Adrenal gland (tissue), 12 donors: Measurements from ENCODE around the gene MAN1B1. TPM values are rescaled to one million over a fixed set of nuclear protein-coding genes. Genes with fewer than 3 reads are reported as not detected.
A peak's percentile ranks its signal among the peaks of the same experiment; 100 is the strongest.

Source experiments
- DNase-seq, 7 donors: peaks; one replicate each; pipeline ENCODE4 v3.0.0-alpha.2; 2019 to 2020
- H3K27ac ChIP-seq, 5 donors: fragments of 200-600 bp; sonication (generic) in 4 of 5; 1 replicate in 3 of 5; 2 replicates in 2 of 5; pipeline versions ENCODE4 v1.5.1 to v1.8.0; 2016 to 2020; ENCODE audit warnings: mild to moderate bottlenecking in 1 of 5
- H3K27me3 ChIP-seq: fragments of 200-600 bp; 2 replicates; pipeline ENCODE4 v1.8.0; 2021
- H3K36me3 ChIP-seq, 2 donors: fragments of 200-600 bp; replicated peaks in 1 of 2; 1 replicate in 1 of 2; 2 replicates in 1 of 2; pipeline versions ENCODE4 v1.5.1 to v1.8.0; 2018 to 2022
- H3K4me1 ChIP-seq, 2 donors: fragments of 200-600 bp; replicated peaks in 1 of 2; 1 replicate in 1 of 2; 2 replicates in 1 of 2; pipeline versions ENCODE4 v1.5.1 to v1.8.0; 2018 to 2021
- H3K4me3 ChIP-seq, 4 donors: fragments of 200-600 bp; sonication (generic) in 3 of 4; one replicate each; pipeline ENCODE4 v1.5.1; 2016 to 2018
- H3K9me3 ChIP-seq, 3 donors: fragments of 200-600 bp; sonication (generic) in 1 of 3; replicated peaks in 1 of 3; 1 replicate in 2 of 3; 2 replicates in 1 of 3; pipeline versions ENCODE4 v1.5.1 to v1.8.0; 2016 to 2021
- POLR2A ChIP-seq, 2 donors: fragments of 450-650 bp; IDR thresholded peaks; one replicate each; pipeline ENCODE4 v1.6.1; 2017; ENCODE audit warnings: antibody characterized with exemption in 2 of 2, mild to moderate bottlenecking in 2 of 2, moderate library complexity in 1 of 2
- WGBS, 4 donors: extraction: QIAGEN DNeasy Blood & Tissue Kit in 2 of 4; methylation state at CpG; one replicate each; pipeline versions ENCODE4 v1.1.5 to v1.1.7; 2013 to 2017; 5-methylcytosine and 5-hydroxymethylcytosine counted together
- intact Hi-C, 2 donors: fragments of 100-400 bp; cut with DNase I; formaldehyde crosslinking; loops; one replicate each; pipeline versions ENCODE4 v1.14.1 to v1.15.0; 2022 to 2023
- polyA plus RNA-seq, 3 donors: library from polyadenylated mRNA; stranded (reverse); fragments of 200-250 nt in 2 of 3; fragments of 350-450 nt in 1 of 3; fragmentation: Illumina TruSeq in 1 of 3; extraction: RNeasy Lipid Tissue Mini Kit (QIAGEN cat#74804) in 1 of 3; gene quantifications; one replicate each; pipeline ENCODE4 v1.2.3, GENCODE V29; 2013 to 2014
- total RNA-seq, 9 donors: library from RNA; depleted of rRNA in 4 of 9; stranded (reverse); fragments of >200 nt in 4 of 9; fragments of 120-200 nt in 1 of 9; fragmentation: NEBNext Ultra II Directional in 1 of 9; extraction: Animal tissue kit (Norgen Biotek cat#: 25700) in 1 of 9; gene quantifications; one replicate each; pipeline versions ENCODE4 v1.1.0 to v1.2.4, GENCODE V29; 2013 to 2023
- TF ChIP-seq, protein P1 (sequence below), 6 experiments: fragments of 450-650 bp in 4 of 6; fragments of 200-600 bp in 2 of 6; sonication (generic) in 1 of 6; IDR thresholded peaks; 1 replicate in 5 of 6; 2 replicates in 1 of 6; pipeline versions ENCODE4 v1.5.1 to v1.8.0; 2016 to 2021; ENCODE audit warnings: antibody characterized with exemption in 6 of 6, mild to moderate bottlenecking in 2 of 6, moderate library complexity in 1 of 6
- donor health status: healthy with polysubstance abuse.
- donor health status: Bipolar disorder and iron deficiency.
- donor health status: DM: yes; HTN: yes; CAD: no.
- donor health status: DM: no; HTN: no; CAD: no.
- donor health status: DM: no; HTN: no; CAD: no.
- donor health status: DM: yes; HTN: yes; CAD: no.

The MAN1B1 gene
- total and polyA plus RNA-seq, 12 donors = 44.4 to 138 (median 67.9) TPM

DNA sequence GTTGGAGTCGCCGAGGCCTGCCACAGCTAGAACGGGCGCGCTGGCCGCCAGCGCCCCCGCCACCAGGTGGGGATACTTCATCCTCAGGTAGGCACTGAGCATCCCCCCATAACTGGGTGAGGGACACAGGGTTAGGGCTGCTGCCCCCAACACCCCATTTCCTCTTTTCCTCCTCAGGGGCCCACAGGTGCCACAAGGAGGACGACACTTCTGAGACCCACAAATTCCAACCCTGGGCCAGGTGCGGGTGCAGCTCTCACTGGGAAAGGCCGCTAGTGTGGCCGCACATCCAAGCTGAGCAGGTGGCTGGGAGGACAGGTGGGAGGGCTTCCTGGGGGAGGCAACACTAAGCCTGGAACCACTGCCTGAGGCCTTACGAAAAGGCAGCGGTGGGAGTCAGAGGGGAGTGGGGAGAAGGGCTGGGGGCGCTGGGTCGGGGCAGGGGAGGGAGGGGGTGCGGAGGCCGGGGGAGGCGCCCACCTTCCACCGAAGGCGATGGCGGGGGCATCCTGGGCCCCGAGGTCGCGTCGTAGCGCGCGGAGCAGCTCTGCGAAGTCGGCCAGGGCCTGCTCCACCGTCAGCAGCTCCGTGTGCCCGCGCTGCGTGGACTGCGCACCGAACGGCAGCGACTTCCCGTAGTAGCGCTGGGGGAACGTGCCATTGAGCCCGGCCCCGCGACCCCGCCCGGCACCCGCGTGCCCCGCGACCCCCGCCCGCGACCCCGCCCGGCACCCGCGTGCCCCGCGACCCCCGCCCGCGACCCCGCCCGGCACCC, 26.8 kb downstream of the MAN1B1 start:
- Histone ChIP-seq H3K36me3 (peaks cover 0 to 39% of the 10 kb centered on the region in 2 donors), H3K9me3 (no peaks in the 10 kb centered on the region), H3K4me1 (peaks cover 5 to 11% of the 10 kb centered on the region in 2 donors), H3K27me3 (no peaks in the 10 kb centered on the region), H3K27ac (no peak overlapping the region), H3K4me3 (peak overlapping the region in 1 of 4 donors; percentile 91)
- intact Hi-C loops = no loop called here
- WGBS, 4 donors = 28 to 100% (median 35%) methylated on average over 6 to 63 of the region's 66 CpGs
- peak in 1 of 7 donors; percentile 39 for DNase-seq
- no peak for TF ChIP-seq POLR2A (IDR thresholded peaks at IDR 0.05)
- TF ChIP-seq, protein P1, sequence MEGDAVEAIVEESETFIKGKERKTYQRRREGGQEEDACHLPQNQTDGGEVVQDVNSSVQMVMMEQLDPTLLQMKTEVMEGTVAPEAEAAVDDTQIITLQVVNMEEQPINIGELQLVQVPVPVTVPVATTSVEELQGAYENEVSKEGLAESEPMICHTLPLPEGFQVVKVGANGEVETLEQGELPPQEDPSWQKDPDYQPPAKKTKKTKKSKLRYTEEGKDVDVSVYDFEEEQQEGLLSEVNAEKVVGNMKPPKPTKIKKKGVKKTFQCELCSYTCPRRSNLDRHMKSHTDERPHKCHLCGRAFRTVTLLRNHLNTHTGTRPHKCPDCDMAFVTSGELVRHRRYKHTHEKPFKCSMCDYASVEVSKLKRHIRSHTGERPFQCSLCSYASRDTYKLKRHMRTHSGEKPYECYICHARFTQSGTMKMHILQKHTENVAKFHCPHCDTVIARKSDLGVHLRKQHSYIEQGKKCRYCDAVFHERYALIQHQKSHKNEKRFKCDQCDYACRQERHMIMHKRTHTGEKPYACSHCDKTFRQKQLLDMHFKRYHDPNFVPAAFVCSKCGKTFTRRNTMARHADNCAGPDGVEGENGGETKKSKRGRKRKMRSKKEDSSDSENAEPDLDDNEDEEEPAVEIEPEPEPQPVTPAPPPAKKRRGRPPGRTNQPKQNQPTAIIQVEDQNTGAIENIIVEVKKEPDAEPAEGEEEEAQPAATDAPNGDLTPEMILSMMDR (IDR thresholded peaks at IDR 0.05) = no peak

DNA sequence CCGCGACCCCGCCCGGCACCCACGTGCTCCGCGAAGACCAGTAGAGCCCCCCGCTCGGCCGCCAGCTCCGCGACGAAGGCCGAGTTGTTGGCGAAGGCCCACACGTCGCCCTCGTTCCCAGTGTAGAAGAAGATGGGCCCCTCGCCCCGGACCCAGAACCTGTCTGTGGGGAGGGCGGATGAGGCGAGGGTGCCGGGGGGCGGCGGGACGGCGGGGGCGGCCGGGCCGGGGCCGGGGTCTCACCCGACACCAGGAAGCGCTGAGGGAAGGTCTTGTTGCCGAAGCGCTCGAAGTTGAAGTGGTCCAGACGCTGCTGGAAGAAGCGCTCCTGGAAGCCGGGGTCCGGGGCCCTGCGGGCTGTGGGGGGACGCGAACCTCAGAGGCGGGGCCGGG, 27.4 kb downstream of the MAN1B1 start:
- intact Hi-C loops = no loop called here
- TF ChIP-seq POLR2A (IDR thresholded peaks at IDR 0.05) = no peak
- TF ChIP-seq, protein P1 (IDR thresholded peaks at IDR 0.05) = no peak
- peaks cover 0 to 33% of the 10 kb centered on the region in 2 donors for H3K36me3 ChIP-seq
- no peaks in the 10 kb centered on the region for H3K27me3 ChIP-seq
- peak overlapping the region in 3 of 4 donors; percentile 48 to 91 (median 61) for H3K4me3 ChIP-seq
- H3K4me1 ChIP-seq = peaks cover 5 to 11% of the 10 kb centered on the region in 2 donors
- 0 to 1% methylated on average over 42 to 43 of the region's 45 CpGs; no CpG with 5 or more reads in 2 of the 4 donors for WGBS, 4 donors
- no peaks in the 10 kb centered on the region for H3K9me3 ChIP-seq
- peak overlapping the region in 2 of 5 donors; percentile 22 to 35 for H3K27ac ChIP-seq
- peak in 1 of 7 donors; percentile 22 for DNase-seq

- intact Hi-C loops = loop anchor here (5.0 kb wide), 1 partner anchor 112 kb away; the partner anchor contains the start of genes CYSRT1 (in 2 of the 2) and RNF224 (in 2 of the 2)
- Histone ChIP-seq H3K27ac (peak within 1 kb of the TSS in 2 of 5 donors; percentile 22 to 35), H3K4me1 (peaks cover 5 to 11% of the 10 kb centered on the region in 2 donors), H3K27me3 (no peaks in the 10 kb centered on the region), H3K4me3 (peak within 1 kb of the TSS in 3 of 4 donors; percentile 56 to 91 (median 61)), H3K36me3 (peaks cover 0 to 27% of the 10 kb centered on the region in 2 donors), H3K9me3 (no peaks in the 10 kb centered on the region)
- WGBS, 4 donors = 0 to 12% (median 4%) methylated on average over 6 to 70 of the region's 70 CpGs
- DNase-seq = peak; percentile 59 to 80 (median 75)
- TF ChIP-seq, protein P1 (IDR thresholded peaks at IDR 0.05) = peak in 1 of 6 experiments; percentile 3
- TF ChIP-seq POLR2A (IDR thresholded peaks at IDR 0.05) = peak in 1 of 2 donors; percentile 58
Observed at GRCh38 chr9:137114613-137115393, 28.0 kb downstream of the MAN1B1 start, which contains the start of gene DPP7. TSS of gene DPP7 (minus strand) at chr9:137114733. CDS start at chr9:137114713, 20 bp downstream.
